ENCODE results near the gene MRPS12. TPM values are rescaled to one million over a fixed set of nuclear protein-coding genes. Genes with fewer than 3 reads are reported as not detected.

The MRPS12 gene
- total RNA-seq, 1 donor from 2014 or later = 30.7 TPM

- peak; percentile 12 for TF ChIP-seq CTCF (IDR thresholded peaks at IDR 0.05)
- Mint-ChIP-seq H3K27me3 (ENCODE audit: unreplicated experiment) (no peaks in the 10 kb centered on the region), H3K4me3 (ENCODE audit: unreplicated experiment) (peak overlapping the region; percentile 86), H3K27ac (ENCODE audit: unreplicated experiment) (peak overlapping the region; percentile 95), H3K4me1 (ENCODE audit: unreplicated experiment) (peaks cover 26% of the 10 kb centered on the region), H3K9me3 (ENCODE audit: unreplicated experiment) (no peaks in the 10 kb centered on the region), H3K36me3 (ENCODE audit: unreplicated experiment) (peaks cover 6% of the 10 kb centered on the region)
- no peak for DNase-seq (ENCODE audit: extremely low spot score, unreplicated experiment)
Measured at GRCh38 chr19:38974624-38975213, 44.0 kb downstream of the MRPS12 start.

DNA sequence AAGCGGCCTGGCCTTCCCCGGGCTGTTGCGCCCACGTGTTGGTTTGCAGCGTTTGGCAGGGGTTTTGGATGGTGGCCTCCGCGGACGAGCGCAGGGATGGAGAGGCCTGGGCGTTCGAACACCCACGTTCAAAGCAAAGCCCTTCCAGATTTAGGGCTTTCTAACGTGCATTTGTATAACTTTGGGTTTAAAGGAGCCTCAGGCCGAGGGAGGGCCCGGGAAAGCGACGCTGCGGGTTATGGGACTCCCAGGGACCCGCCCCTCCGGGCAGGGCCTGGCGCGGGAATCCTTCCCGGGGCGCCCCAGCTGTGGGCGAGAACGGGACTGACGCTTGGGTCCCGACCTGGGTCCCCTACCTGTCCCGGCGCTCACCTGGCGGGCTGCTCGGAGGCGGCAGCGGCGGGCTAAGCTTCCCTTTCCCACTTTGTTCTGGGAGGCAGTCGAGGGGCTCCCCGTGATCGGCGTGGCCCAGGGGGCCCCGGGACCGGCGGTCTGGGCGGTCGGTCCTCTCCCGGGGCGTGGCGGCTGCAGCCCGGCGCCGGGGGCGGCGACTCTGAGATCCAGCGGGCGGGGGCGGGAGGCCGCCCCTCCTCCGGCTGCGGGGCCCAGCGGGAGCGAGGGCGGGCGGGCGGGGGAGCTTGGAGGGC lies 44.6 kb downstream of the MRPS12 start, which contains the start of gene FBXO17:
Gene FBXO17, minus strand, starts transcription at position 529 of the 647 bp plus-strand sequence. CDS start 25,423 bp downstream, outside the sequence.
- H3K9me3 Mint-ChIP-seq (ENCODE audit: unreplicated experiment) = no peaks in the 10 kb centered on the region
- peak; percentile 86 for DNase-seq (ENCODE audit: extremely low spot score, unreplicated experiment)
- no peak for TF ChIP-seq CTCF (IDR thresholded peaks at IDR 0.05)
- H3K36me3 Mint-ChIP-seq (ENCODE audit: unreplicated experiment) = peaks cover 6% of the 10 kb centered on the region
- no peaks in the 10 kb centered on the region for H3K27me3 Mint-ChIP-seq (ENCODE audit: unreplicated experiment)
- H3K4me3 Mint-ChIP-seq (ENCODE audit: unreplicated experiment) = peak within 1 kb of the TSS; percentile 93
- H3K4me1 Mint-ChIP-seq (ENCODE audit: unreplicated experiment) = peaks cover 26% of the 10 kb centered on the region
- peak within 1 kb of the TSS; percentile 96 for H3K27ac Mint-ChIP-seq (ENCODE audit: unreplicated experiment)

DNA sequence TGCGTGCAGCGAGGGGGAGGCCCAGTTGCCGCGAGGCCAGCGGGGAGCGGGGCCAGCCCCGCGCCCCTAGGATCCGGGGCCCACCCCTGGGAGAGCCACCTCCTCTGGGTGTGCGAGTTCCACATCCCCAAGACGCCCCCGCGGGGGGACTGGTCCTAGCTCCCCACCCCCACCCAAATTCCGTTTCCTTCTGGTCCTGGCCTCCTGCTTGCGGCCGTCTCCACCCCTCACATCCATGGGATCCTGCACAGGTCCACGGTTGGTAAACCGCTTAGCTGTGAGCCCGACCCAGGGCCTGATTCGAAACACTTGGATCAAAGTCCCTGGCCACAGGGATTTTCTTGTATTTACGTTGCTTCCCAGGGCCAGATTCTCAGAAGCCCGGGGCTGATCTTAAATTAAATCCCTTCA lies 45.1 kb downstream of the MRPS12 start:
- H3K27me3 Mint-ChIP-seq (ENCODE audit: unreplicated experiment) = no peaks in the 10 kb centered on the region
- H3K9me3 Mint-ChIP-seq (ENCODE audit: unreplicated experiment) = peaks cover 4% of the 10 kb centered on the region
- no peak for TF ChIP-seq CTCF (IDR thresholded peaks at IDR 0.05)
- peaks cover 26% of the 10 kb centered on the region for H3K4me1 Mint-ChIP-seq (ENCODE audit: unreplicated experiment)
- peaks cover 6% of the 10 kb centered on the region for H3K36me3 Mint-ChIP-seq (ENCODE audit: unreplicated experiment)
- no peak for DNase-seq (ENCODE audit: extremely low spot score, unreplicated experiment)
- peak overlapping the region; percentile 93 for H3K4me3 Mint-ChIP-seq (ENCODE audit: unreplicated experiment)
- H3K27ac Mint-ChIP-seq (ENCODE audit: unreplicated experiment) = peak overlapping the region; percentile 96

DNA sequence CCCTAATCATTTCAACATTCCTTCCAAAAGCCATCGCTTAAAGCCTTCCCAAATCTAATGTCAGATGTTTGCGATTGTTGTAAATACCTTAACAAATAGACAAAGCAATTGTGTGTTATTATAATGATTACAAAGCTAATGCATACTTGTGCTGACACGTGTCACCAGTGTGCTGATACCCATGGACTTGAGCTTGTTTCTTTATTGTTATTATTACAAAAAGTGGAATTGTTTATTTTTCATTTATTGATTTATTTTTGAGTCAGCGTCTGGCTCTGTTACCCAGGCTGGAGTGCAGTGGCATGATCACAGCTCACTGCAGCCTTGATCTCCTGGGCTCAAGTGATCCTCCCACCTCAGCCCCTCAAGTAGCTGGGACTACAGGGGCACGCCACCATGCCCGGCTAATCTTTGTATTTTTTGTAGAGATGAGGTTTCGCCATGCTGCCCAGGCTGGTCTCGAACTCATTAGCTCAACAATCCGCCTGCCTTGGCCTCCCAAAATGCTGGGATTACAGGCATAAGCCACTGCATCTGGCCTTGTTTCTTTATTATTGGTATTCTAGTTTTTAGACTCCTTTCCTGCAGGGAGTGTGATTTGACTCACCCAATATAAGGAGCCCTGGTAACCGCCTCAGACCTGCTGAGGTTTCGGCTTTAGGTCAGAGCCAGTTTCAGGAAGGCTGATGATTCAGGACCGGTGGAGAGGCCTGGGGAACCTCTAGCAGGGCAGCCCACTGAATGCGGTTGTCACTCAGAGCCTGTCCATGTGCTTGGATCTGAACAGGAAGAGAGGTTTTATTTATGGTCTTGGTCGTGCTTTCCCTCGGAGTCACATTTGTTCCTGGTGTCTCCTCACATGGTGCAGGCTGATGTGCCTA lies 46.9 kb downstream of the MRPS12 start:
- no peaks in the 10 kb centered on the region for H3K27me3 Mint-ChIP-seq (ENCODE audit: unreplicated experiment)
- H3K36me3 Mint-ChIP-seq (ENCODE audit: unreplicated experiment) = no peaks in the 10 kb centered on the region
- no peak for TF ChIP-seq CTCF (IDR thresholded peaks at IDR 0.05)
- no peak for DNase-seq (ENCODE audit: extremely low spot score, unreplicated experiment)
- no peak overlapping the region for H3K27ac Mint-ChIP-seq (ENCODE audit: unreplicated experiment)
- peaks cover 4% of the 10 kb centered on the region for H3K9me3 Mint-ChIP-seq (ENCODE audit: unreplicated experiment)
- H3K4me1 Mint-ChIP-seq (ENCODE audit: unreplicated experiment) = peaks cover 22% of the 10 kb centered on the region
- no peak overlapping the region for H3K4me3 Mint-ChIP-seq (ENCODE audit: unreplicated experiment)

DNA sequence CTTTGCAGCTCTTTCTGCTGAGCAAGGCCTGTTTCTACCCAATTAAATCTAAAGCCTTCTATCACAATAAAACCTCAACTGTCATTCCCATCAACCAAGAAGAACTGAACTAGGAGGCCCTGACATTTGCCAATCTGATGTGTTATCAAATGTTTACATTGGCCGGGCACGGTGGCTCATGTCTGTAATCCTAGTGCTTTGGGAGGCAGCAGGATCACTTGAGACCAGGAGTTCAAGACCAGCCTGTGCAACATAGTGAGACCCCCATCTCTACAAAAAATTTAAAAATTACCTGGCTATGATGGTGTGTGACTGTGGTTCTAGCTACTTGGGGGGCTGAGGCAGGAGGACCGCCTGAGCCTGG lies 47.6 kb downstream of the MRPS12 start:
- TF ChIP-seq CTCF (IDR thresholded peaks at IDR 0.05) = no peak
- no peaks in the 10 kb centered on the region for H3K36me3 Mint-ChIP-seq (ENCODE audit: unreplicated experiment)
- H3K4me3 Mint-ChIP-seq (ENCODE audit: unreplicated experiment) = no peak overlapping the region
- no peak overlapping the region for H3K27ac Mint-ChIP-seq (ENCODE audit: unreplicated experiment)
- H3K27me3 Mint-ChIP-seq (ENCODE audit: unreplicated experiment) = no peaks in the 10 kb centered on the region
- peaks cover 4% of the 10 kb centered on the region for H3K9me3 Mint-ChIP-seq (ENCODE audit: unreplicated experiment)
- no peak for DNase-seq (ENCODE audit: extremely low spot score, unreplicated experiment)
- H3K4me1 Mint-ChIP-seq (ENCODE audit: unreplicated experiment) = peaks cover 22% of the 10 kb centered on the region
